Peyer's patch (tissue), 4 donors: ENCODE measurements around the gene NFATC3.

Experiments used
- POLR2A ChIP-seq, 2 donors: fragments of 450-650 bp; IDR thresholded peaks; one replicate each; pipeline ENCODE4 v1.5.1; 2017; ENCODE audit warnings: antibody characterized with exemption in 2 of 2, mild to moderate bottlenecking in 2 of 2, moderate library complexity in 2 of 2
- TF ChIP-seq, protein P1 (sequence below), 6 experiments: fragments of 450-650 bp in 4 of 6; fragments of 200-600 bp in 2 of 6; sonication (generic) in 1 of 6; IDR thresholded peaks; one replicate each; pipeline ENCODE4 v1.5.1; 2017 to 2019; ENCODE audit warnings: antibody characterized with exemption in 6 of 6, mild to moderate bottlenecking in 3 of 6, moderate library complexity in 1 of 6

DNA sequence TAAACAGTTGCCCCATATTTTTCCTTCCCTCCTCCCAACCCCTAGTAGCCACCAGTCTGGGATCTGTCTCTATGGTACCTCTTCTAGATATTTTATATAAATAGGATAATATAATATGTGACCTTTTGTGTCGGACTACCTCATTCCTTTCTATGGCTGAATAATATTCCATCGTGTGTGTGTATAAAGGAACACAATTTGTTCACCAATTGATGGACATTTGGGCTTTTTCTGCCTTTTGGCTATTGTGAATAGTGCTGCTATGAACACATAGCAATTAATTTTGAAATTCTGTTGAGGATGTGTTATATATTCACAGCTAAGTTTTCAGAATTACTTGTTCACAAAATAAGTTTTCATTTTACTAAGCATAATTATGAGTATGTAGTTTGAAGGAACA, 2.5 kb downstream of the NFATC3 start:
- TF ChIP-seq, protein P1, sequence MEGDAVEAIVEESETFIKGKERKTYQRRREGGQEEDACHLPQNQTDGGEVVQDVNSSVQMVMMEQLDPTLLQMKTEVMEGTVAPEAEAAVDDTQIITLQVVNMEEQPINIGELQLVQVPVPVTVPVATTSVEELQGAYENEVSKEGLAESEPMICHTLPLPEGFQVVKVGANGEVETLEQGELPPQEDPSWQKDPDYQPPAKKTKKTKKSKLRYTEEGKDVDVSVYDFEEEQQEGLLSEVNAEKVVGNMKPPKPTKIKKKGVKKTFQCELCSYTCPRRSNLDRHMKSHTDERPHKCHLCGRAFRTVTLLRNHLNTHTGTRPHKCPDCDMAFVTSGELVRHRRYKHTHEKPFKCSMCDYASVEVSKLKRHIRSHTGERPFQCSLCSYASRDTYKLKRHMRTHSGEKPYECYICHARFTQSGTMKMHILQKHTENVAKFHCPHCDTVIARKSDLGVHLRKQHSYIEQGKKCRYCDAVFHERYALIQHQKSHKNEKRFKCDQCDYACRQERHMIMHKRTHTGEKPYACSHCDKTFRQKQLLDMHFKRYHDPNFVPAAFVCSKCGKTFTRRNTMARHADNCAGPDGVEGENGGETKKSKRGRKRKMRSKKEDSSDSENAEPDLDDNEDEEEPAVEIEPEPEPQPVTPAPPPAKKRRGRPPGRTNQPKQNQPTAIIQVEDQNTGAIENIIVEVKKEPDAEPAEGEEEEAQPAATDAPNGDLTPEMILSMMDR (IDR thresholded peaks at IDR 0.05), result no peak
- no peak for TF ChIP-seq POLR2A (IDR thresholded peaks at IDR 0.05)
